Activated CD8-positive, alpha-beta T cell treated with anti-CD3 and anti-CD28 coated beads, Interleukin-2, amount 10 ng/mL, durations not matched to agents 7 days and 5 days (primary cell): ENCODE results near the gene CALHM1. TPM values are rescaled to one million over a fixed set of nuclear protein-coding genes. Genes with fewer than 3 reads are reported as not detected.

ENCODE experiments used
- total RNA-seq, 2 experiments: library from RNA; stranded (reverse); gene quantifications; one replicate each; pipeline ENCODE4 v1.2.3, GENCODE V29; 2021

The CALHM1 gene
- total RNA-seq, 2 experiments from 2014 or later = 1.8 TPM

Other genes with a start within 250 kb of the CALHM1 start
- under 1 TPM in 1 of 2 experiments, not detected in 1; 0.16 TPM for gene RPEL1, start 213.0 kb downstream of the CALHM1 start, total RNA-seq
- under 1 TPM in 1 of 2 experiments, not detected in 1; 0.08 TPM for gene INA, start 181.8 kb downstream of the CALHM1 start, total RNA-seq
- gene PCGF6, start 107.8 kb downstream of the CALHM1 start, total RNA-seq = 10 to 100 TPM; 14.9 to 17.2 TPM
- gene TAF5, start 90.9 kb downstream of the CALHM1 start, total RNA-seq = 10 to 100 TPM; 14.5 to 14.8 TPM
- gene ATP5MK, start 62.4 kb downstream of the CALHM1 start, total RNA-seq = 100 to 1,000 TPM; 360 to 363 TPM
- gene PDCD11, start 62.3 kb downstream of the CALHM1 start, total RNA-seq = 10 to 100 TPM; 57.1 to 57.4 TPM
- 100 to 1,000 TPM; 131 to 135 TPM for gene CALHM2, start 6.5 kb downstream of the CALHM1 start, total RNA-seq
- gene CALHM3, start 20.3 kb upstream of the CALHM1 start, total RNA-seq = under 1 TPM; 0.45 to 0.63 TPM
- gene NEURL1, start 34.8 kb upstream of the CALHM1 start, total RNA-seq = 1 to 10 TPM; 1.1 TPM